OCI-LY7 (cell line): Measurements from ENCODE around the gene DOK7. TPM values are rescaled to one million over a fixed set of nuclear protein-coding genes. Genes with fewer than 3 reads are reported as not detected.
A peak's percentile ranks its signal among the peaks of the same experiment; 100 is the strongest.

Experiments
- BruUV-seq: library from RNA; stranded (reverse); fragments of 400-500 nt; replicated peaks from 2 replicates; lab custom pipeline; 2021; lab: Mats Ljungman, UMichigan
- CTCF ChIA-PET: fragments of 300-600 bp; sonication (Branson Sonifier 250); formaldehyde crosslinking; loops from one replicate; lab custom pipeline; 2022; ENCODE audit warnings: antibody characterized with exemption; ENCODE audit not compliant: unreplicated experiment; lab: Charles Lee
- POLR2A ChIA-PET: fragments of 300-600 bp; sonication (Branson Sonifier 250); formaldehyde crosslinking; loops from one replicate; lab custom pipeline; 2022; ENCODE audit warnings: antibody characterized with exemption; lab: Charles Lee
- DNase-seq: peaks from one replicate; pipeline ENCODE4 v3.0.0-alpha.2; 2015; ENCODE audit warnings: low spot score
- H2AFZ ChIP-seq: fragments of 200-600 bp; sonication (generic), shearing (Covaris generic); 2 replicates; pipeline ENCODE4 v1.6.1; 2014; ENCODE audit warnings: mild to moderate bottlenecking, antibody characterized with exemption, low read length, moderate library complexity
- H3K27ac ChIP-seq: fragments of 200-600 bp; sonication (generic); 2 replicates; pipeline ENCODE4 v1.5.1; 2014; ENCODE audit warnings: mixed run types, low read depth, mild to moderate bottlenecking, moderate library complexity, low read length, inconsistent platforms; ENCODE audit not compliant: poor library complexity, severe bottlenecking
- H3K36me3 ChIP-seq: fragments of 200-600 bp; sonication (generic); 2 replicates; pipeline ENCODE4 v1.6.1; 2014; ENCODE audit warnings: mild to moderate bottlenecking, antibody characterized with exemption, low read length, moderate library complexity, mixed read lengths; ENCODE audit not compliant: insufficient read depth
- H3K4me1 ChIP-seq: fragments of 200-600 bp; sonication (generic); 2 replicates; pipeline ENCODE4 v1.5.1; 2014; ENCODE audit warnings: mild to moderate bottlenecking, low read length; ENCODE audit not compliant: insufficient read depth, poor library complexity, severe bottlenecking
- H3K4me2 ChIP-seq: fragments of 200-600 bp; sonication (generic); 2 replicates; pipeline ENCODE4 v1.6.1; 2014; ENCODE audit warnings: mild to moderate bottlenecking, low read length
- H3K4me3 ChIP-seq: fragments of 200-600 bp; sonication (generic); 2 replicates; pipeline ENCODE4 v1.5.1; 2014; ENCODE audit warnings: mild to moderate bottlenecking, low read depth, low read length; ENCODE audit not compliant: poor library complexity, severe bottlenecking
- H3K79me2 ChIP-seq: fragments of 200-600 bp; sonication (generic); 2 replicates; pipeline ENCODE4 v1.6.1; 2016; ENCODE audit warnings: low read depth, mild to moderate bottlenecking, low read length, moderate library complexity, mixed read lengths; ENCODE audit not compliant: insufficient read depth
- H3K9me2 ChIP-seq: fragments of 200-600 bp; sonication (generic); 2 replicates; pipeline ENCODE4 v1.6.1; 2016; ENCODE audit warnings: mild to moderate bottlenecking, low read length, mixed read lengths; ENCODE audit not compliant: insufficient read depth
- H3K9me3 ChIP-seq: fragments of 200-600 bp; sonication (generic); 2 replicates; pipeline ENCODE4 v1.6.1; 2014; ENCODE audit warnings: mild to moderate bottlenecking, mixed run types, low read length, mixed read lengths
- H4K20me1 ChIP-seq: fragments of 200-600 bp; sonication (generic); 2 replicates; pipeline ENCODE4 v1.6.1; 2014; ENCODE audit warnings: mild to moderate bottlenecking, antibody characterized with exemption, low read length, moderate library complexity, mixed read lengths; ENCODE audit not compliant: insufficient read depth
- EZH2phosphoT487 ChIP-seq: fragments of 200-600 bp; sonication (generic); IDR thresholded peaks from 2 replicates; pipeline ENCODE4 v1.6.1; 2018; ENCODE audit warnings: low read depth, borderline replicate concordance, mild to moderate bottlenecking, mixed run types, antibody characterized with exemption, low read length, moderate library complexity, mixed read lengths
- intact Hi-C: fragments of 100-400 bp; cut with micrococcal nuclease; formaldehyde crosslinking; loops from one replicate; pipeline ENCODE4 v1.10.0; 2022; ENCODE audit not compliant: unreplicated experiment
- total RNA-seq, 2 experiments: library from RNA; depleted of rRNA in 1 of 2; stranded (reverse); fragments of >200 nt in 1 of 2; shearing (Covaris generic) in 1 of 2; gene quantifications; 2 replicates each; pipeline ENCODE4 v1.2.3, GENCODE V29; 2014 to 2022
- TF ChIP-seq, protein P1 (sequence below): fragments of 200-600 bp; sonication (generic); conservative IDR thresholded peaks from 2 replicates; pipeline ENCODE4 v1.5.1; 2014; ENCODE audit warnings: mild to moderate bottlenecking, antibody characterized with exemption, low read length, moderate library complexity, mixed read lengths

The DOK7 gene
- total RNA-seq, 2 experiments from 2014 or later = 1.5 TPM; not detected in 1

DNA sequence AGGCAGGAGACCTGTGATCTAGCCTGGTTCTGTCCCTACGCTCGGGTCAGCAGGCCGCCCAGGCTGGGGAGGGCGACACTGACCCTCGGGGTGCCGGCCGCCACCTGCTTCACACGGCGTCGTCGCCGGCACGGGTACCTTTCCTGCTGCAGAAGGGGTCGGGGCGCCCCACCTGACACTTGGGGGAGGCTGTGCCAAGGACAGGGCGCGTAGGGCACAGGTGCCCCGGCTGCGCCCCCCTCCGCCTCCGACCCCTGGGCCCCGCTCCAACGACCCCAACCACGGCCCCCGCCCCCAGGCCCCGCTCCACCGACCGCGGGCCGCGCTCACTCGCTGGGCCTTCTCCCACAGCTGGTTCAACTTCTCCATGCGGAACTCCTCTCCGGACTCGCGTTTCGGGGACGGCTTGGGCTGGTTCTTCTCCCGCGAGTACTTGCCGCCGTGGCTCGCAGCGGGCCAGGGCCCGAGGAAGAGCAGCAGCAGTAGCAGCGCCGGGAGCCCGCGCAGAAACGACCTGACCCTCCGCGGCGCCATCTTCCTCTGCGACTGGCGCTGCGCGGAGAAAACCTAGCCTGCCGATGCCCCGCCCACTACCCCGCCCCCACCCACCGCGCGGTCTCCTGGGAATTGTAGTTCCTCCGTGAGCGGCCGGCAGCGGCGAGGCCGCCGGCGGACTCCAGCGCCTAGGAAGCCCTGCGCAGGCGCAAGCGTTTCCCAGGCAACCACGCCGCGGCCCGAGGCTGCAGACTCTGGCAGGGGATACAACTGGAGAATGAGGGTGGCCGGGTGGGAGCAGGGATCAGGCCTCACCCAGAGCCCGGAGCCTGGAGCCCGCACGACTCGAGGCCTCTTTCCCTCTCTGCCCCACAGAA lies 69.0 kb downstream of the DOK7 start, which contains the start of gene LRPAP1:
TSS of gene LRPAP1 (minus strand) at position 544 of the 872 bp plus-strand sequence. CDS start at position 534, 10 bp downstream.
- Histone ChIP-seq H3K4me1 (peaks cover 25% of the 10 kb centered on the region), H3K27ac (peak within 1 kb of the TSS; percentile 32), H3K4me3 (peak within 1 kb of the TSS; percentile 97), H3K9me2 (no peaks in the 10 kb centered on the region), H3K79me2 (peaks cover 9% of the 10 kb centered on the region; the same call in 1 of the 2 replicates), H4K20me1 (peaks cover 14% of the 10 kb centered on the region; the same call in 1 of the 2 replicates), H3K36me3 (peaks cover 16% of the 10 kb centered on the region; the same call in 1 of the 2 replicates), H3K9me3 (no peaks in the 10 kb centered on the region), H2AFZ (peak within 1 kb of the TSS; percentile 60; the same call in 1 of the 2 replicates), H3K4me2 (peak within 1 kb of the TSS; percentile 98)
- BruUV-seq = no TSS peak
- TF ChIP-seq, protein P1, sequence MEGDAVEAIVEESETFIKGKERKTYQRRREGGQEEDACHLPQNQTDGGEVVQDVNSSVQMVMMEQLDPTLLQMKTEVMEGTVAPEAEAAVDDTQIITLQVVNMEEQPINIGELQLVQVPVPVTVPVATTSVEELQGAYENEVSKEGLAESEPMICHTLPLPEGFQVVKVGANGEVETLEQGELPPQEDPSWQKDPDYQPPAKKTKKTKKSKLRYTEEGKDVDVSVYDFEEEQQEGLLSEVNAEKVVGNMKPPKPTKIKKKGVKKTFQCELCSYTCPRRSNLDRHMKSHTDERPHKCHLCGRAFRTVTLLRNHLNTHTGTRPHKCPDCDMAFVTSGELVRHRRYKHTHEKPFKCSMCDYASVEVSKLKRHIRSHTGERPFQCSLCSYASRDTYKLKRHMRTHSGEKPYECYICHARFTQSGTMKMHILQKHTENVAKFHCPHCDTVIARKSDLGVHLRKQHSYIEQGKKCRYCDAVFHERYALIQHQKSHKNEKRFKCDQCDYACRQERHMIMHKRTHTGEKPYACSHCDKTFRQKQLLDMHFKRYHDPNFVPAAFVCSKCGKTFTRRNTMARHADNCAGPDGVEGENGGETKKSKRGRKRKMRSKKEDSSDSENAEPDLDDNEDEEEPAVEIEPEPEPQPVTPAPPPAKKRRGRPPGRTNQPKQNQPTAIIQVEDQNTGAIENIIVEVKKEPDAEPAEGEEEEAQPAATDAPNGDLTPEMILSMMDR = no peak
- no peak for TF ChIP-seq EZH2phosphoT487
- CTCF ChIA-PET = no interaction called here
- peak; percentile 88 for DNase-seq
- POLR2A ChIA-PET = no interaction called here
- intact Hi-C loops = no loop called here

DNA sequence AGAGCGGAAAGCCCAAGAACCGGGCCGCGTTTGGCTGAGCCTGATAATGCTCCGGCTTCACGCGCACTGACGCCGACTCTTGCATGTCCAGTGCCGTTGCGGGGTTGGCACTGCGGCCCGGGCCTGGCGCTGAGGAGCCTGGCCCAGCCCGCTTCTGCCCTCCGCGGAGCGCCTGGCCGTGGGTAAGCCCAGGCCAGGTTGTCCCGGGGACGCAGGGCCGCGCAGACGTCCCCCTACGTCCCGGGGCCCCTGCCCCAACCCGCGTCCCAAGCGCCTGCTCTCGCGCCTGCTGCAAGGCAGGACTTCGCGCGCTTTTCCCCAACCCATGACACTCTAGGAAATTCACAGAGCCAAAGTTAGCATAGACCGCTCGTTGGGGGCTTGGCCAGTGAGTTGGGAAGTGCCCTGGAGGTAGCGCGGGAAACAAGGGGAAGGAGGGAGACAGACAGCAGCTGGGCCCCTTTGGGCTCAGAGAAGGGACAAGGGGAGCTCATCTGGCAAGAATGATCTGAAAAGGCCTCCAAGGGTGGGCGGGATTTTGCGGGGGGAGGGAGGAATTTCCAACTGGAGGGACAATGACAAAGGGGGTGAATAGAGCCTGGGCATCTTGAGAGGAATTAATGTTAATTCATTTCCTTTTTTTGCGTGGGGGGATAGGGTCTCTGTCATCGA lies 69.8 kb downstream of the DOK7 start:
- BruUV-seq = no TSS peak
- Histone ChIP-seq H2AFZ (no peak overlapping the region), H3K4me1 (peaks cover 22% of the 10 kb centered on the region), H3K9me3 (no peaks in the 10 kb centered on the region), H3K4me2 (peak overlapping the region; percentile 42; the same call in 1 of the 2 replicates), H3K36me3 (peaks cover 16% of the 10 kb centered on the region; the same call in 1 of the 2 replicates), H3K4me3 (peak overlapping the region; percentile 97), H3K9me2 (no peaks in the 10 kb centered on the region), H4K20me1 (peaks cover 14% of the 10 kb centered on the region; the same call in 1 of the 2 replicates), H3K79me2 (peaks cover 9% of the 10 kb centered on the region; the same call in 1 of the 2 replicates), H3K27ac (no peak overlapping the region)
- ChIA-PET POLR2A (interaction anchor here (0.7 kb wide), 1 partner anchor 1226 kb away, joined by 3 read pairs; no protein-coding TSS in a partner anchor), CTCF (no interaction called here)
- intact Hi-C loops = no loop called here
- TF ChIP-seq, protein P1 = no peak
- no peak for TF ChIP-seq EZH2phosphoT487
- DNase-seq = no peak
